Measurements from ENCODE around the gene TLDC2.
"Not testable (repeated sequence)": the region's sequence is repeated elsewhere in the genome, so short reads cannot be mapped to it uniquely, and the experiment has no call there.

The TLDC2 gene

GRCh38 chr20:36905566-36905965 is 29.6 kb downstream of the TLDC2 start:
- not testable (repeated sequence) for DNase-seq

DNA sequence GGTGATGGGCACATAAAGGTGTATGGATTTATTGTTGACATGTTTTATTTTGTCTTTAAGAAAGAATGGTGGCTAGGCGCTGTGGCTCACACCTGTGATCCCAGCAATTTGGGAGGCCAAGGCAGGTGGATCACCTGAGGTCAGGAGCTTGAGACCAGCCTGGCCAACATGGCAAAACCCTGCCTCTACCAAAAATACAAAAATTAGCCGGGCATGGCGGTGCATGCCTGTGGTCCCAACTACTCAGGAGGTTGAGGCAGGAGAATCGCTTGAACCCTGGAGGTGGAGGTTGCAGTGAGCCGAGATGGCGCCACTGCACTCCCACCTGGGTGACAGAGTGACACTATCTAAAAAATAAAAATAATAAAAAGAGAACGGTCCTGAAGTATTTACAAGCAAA is 30.1 kb downstream of the TLDC2 start:
- not testable (repeated sequence) for DNase-seq

GRCh38 chr20:36908603-36909002 is 32.7 kb downstream of the TLDC2 start:
- DNase-seq: no peak

- DNase-seq: no peak
These were observed 40.3 kb downstream of the TLDC2 start for GRCh38 chr20:36916199-36916598.

DNA sequence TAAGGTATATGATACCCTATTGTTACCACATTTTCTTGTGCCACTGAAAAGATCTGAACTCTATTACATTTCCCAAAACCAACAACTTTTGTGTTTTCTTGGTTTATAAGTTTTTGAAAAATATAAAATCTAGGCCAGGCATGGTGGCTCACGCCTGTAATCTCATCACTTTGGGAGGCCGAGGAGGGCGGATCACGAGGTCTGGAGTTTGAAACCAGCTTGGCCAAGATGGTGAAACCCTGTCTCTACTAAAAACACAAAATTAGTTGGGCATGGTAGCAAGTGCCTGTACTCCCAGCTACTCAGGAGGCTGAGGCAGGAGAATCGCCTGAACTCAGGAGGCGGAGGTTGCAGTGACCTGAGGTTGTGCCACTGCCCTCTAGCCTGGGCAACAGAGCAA is 41.3 kb downstream of the TLDC2 start:
- no peak for DNase-seq

GRCh38 chr20:36917943-36918342 is 42.0 kb downstream of the TLDC2 start:
- no peak for DNase-seq

- peak in 5 of 56 donors; percentile 7 to 46 (median 14) for DNase-seq
These were observed 43.9 kb downstream of the TLDC2 start for GRCh38 chr20:36919715-36920333.

DNA sequence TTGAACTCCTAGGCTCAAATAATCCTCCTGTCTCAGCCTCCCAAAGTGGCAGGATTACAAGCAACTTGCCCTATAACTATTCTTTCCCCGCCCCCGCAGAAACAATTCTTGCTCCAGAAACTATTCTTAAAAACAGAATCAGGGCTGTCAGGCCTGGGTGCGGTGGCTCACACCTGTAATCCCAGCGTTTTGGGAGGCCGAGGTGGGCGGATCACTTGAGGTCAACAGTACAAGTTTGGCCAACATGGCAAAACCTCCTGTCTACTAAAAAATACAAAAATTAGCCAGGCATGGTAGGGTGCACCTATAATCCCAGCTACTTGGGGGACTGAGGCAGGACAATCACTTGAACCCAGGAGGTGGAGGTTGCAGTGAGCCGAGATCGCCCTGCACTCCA is 44.4 kb downstream of the TLDC2 start:
- no peak for DNase-seq

- DNase-seq: no peak
These were observed 48.5 kb downstream of the TLDC2 start for GRCh38 chr20:36924167-36925045.

GRCh38 chr20:36925234-36925633 is 49.3 kb downstream of the TLDC2 start:
- no peak for DNase-seq

- no peak for DNase-seq
These were observed 50.8 kb downstream of the TLDC2 start for GRCh38 chr20:36926653-36927200.

GRCh38 chr20:36927704-36928103 is 51.8 kb downstream of the TLDC2 start:
- no peak for DNase-seq

- no peak for DNase-seq
These were observed 53.4 kb downstream of the TLDC2 start for GRCh38 chr20:36929290-36929689.

- no peak for DNase-seq
These were observed 53.8 kb downstream of the TLDC2 start for GRCh38 chr20:36929691-36930090.

DNA sequence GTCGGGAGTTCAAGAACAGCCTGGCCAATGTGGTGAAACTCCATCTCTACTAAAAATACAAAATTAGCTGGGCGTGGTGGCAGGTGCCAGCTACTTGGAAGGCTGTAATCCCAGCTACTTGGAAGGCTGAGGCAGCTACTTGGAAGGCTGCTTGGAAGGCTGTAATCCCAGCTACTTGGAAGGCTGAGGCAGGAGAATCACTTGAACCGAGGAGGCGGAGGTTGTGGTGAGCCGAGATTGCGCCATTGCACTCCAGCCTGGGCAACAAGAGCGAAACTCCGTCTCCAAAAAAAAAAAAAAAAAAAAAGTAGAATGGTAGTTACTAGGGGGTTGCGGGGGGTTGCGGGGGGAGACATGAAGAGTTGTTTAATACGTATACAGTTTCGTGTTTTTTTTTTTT is 56.1 kb downstream of the TLDC2 start:
- DNase-seq: not testable (repeated sequence)

DNA sequence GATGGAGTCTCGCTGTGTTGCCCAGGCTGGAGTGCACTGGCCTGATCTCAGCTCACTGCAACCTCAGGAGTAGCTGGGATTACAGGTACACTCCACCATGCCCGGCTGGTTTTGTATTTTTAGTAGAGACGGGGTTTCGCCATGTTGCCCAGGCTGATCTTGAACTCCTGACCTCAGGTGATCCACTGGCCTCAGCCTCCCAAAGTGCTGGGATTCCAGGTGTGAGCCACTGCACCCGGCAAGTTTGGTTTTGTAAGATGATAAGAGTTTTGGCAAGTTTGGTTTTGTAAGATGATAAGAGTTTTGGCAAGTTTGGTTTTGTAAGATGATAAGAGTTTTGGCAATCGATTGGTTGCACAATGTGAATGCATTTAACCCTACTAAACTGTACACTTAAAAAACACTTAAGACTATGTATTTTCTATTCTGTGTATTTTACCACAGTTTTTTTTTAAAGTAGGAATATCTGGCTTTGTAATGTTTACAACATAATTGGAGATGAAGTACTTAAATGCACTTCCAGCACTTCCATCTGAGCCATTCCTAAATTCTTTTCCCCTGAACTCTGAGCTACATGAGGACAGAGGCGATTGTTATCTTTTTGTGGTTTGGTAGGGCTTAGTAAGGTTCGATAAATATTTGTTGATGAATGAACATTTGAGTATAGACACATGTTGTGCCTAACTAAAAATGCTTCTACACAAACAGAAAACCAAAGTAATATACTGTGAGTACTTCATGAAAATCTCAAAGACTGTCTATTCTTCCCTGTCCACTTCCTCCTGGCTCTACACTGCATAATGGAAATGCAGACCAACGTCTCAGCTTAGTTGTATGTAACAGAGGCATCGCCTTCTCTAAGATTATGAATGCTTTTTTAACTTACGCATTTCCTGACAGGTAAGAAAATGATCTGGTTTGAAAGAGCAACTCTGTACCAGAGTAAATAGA is 56.8 kb downstream of the TLDC2 start:
- no peak for DNase-seq

DNA sequence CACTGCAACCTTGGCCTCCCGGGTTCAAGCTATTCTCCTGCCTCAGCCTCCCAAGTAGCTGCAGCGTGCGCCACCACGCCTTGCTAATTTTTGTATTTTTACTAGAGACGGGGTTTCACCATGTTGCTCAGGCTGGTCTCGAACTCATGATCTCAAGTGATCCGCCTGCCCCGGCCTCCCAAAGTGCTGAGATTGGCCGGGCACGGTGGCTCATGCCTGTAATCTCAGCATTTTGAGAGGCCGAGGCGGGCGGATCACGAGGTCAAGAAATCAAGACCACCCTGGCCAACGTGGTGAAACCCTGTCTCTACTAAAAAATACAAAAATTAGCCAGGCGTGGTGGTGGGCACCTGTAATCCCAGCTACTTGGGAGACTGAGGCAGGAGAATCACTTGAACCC is 57.6 kb downstream of the TLDC2 start:
- not testable (repeated sequence) for DNase-seq

DNA sequence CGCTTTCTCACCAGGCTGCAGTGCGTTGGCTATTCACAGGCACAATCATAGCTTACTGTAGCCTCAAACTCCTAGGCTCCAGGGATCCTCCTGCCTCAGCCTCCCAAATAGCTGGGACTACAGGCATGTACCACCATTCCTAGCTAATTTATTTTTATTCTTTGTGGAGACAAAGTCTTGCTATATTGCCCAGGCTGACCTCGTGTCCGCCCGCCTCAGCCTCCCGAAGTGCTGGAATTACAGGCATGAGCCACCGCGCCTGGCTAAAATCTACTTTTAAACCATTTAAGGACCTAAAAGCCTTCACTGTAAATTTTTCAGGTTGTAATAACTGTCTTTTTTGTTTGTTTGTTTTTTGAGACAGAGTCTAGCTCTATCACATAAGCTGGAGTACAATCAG is 60.4 kb downstream of the TLDC2 start:
- no peak for DNase-seq

GRCh38 chr20:36936761-36937401 is 60.9 kb downstream of the TLDC2 start:
- not testable (repeated sequence) for DNase-seq

- DNase-seq: no peak
These were observed 61.4 kb downstream of the TLDC2 start for GRCh38 chr20:36937402-36937770.

DNA sequence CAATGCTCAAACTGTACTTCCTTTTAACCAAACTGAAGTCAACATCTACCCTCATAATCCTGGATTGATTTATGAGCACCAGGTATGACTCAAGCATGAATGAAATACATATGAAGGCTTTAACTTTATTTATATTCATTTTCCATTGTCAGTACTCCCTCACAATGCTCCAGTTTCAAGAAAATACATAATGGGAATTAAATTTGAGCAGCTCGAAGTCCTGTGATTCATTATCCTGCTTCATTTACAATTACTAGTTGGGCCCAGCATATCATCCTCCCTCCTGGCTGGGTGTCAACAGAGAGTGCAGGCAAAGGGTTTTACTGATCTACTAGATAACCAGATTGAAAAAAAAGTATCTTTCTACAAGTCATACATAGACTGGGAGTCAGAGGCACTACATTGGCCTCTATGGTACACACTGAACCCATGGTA is 65.5 kb downstream of the TLDC2 start:
- no peak for DNase-seq

Measured in amygdala (tissue), 56 donors.